Panc1 (cell line): ENCODE data around the gene ETV2. TPM values are rescaled to one million over a fixed set of nuclear protein-coding genes. Genes with fewer than 3 reads are reported as not detected.

Experiments used
- ATAC-seq: fragments of 200-7000 bp; cut with Tn5 transposase; 2 replicates; pipeline ENCODE4 v1.9.1; 2020; ENCODE audit warnings: mild to moderate bottlenecking, moderate library complexity
- BruUV-seq: library from RNA; stranded (reverse); fragments of 400-500 nt; replicated peaks from 2 replicates; lab custom pipeline; 2021; lab: Mats Ljungman, UMichigan
- CTCF ChIA-PET: fragments of 300-600 bp; sonication (Branson Sonifier 250); formaldehyde crosslinking; loops from one replicate; lab custom pipeline; 2022; ENCODE audit warnings: antibody characterized with exemption; lab: Charles Lee
- POLR2A ChIA-PET: fragments of 300-600 bp; sonication (Branson Sonifier 250); formaldehyde crosslinking; loops from one replicate; lab custom pipeline; 2022; ENCODE audit warnings: antibody characterized with exemption; lab: Charles Lee
- DNase-seq: peaks from one replicate; pipeline ENCODE4 v3.0.0-alpha.2; 2010; ENCODE audit warnings: low read depth, low spot score
- H3K27ac ChIP-seq: 2 replicates; pipeline ENCODE4 v1.5.1; 2011; ENCODE audit warnings: mild to moderate bottlenecking, low read length, inconsistent platforms
- H3K27me3 ChIP-seq: fragments of 200-500 bp; sonication (Bioruptor generic); 2 replicates; pipeline ENCODE4 v1.6.0; 2014; ENCODE audit warnings: low read length, inconsistent platforms; ENCODE audit not compliant: control insufficient read depth, insufficient read depth
- H3K36me3 ChIP-seq: fragments of 200-500 bp; sonication (Bioruptor generic); 2 replicates; pipeline ENCODE4 v1.5.1; 2014; ENCODE audit warnings: inconsistent platforms, mild to moderate bottlenecking, low read length, moderate library complexity; ENCODE audit not compliant: control insufficient read depth, insufficient read depth
- H3K4me1 ChIP-seq: 2 replicates; pipeline ENCODE4 v1.5.1; 2011; ENCODE audit warnings: inconsistent platforms, mild to moderate bottlenecking, low read length, moderate library complexity; ENCODE audit not compliant: control insufficient read depth, insufficient read depth
- H3K4me3 ChIP-seq, 2 experiments: 2 replicates each; pipeline ENCODE4 v1.5.1; 2011 to 2012; ENCODE audit warnings: low read depth in 2 of 2, low read length in 2 of 2, mild to moderate bottlenecking in 2 of 2, inconsistent platforms in 1 of 2, moderate library complexity in 1 of 2
- H3K9me3 ChIP-seq: fragments of 200-500 bp; sonication (Bioruptor generic); 2 replicates; pipeline ENCODE4 v1.5.1; 2014; ENCODE audit warnings: low read depth, mild to moderate bottlenecking, inconsistent platforms, low read length, moderate library complexity; ENCODE audit not compliant: control insufficient read depth, insufficient read depth
- CTCF ChIP-seq: fragments of 450-650 bp; IDR thresholded peaks from 2 replicates; pipeline ENCODE4 v1.5.1; 2017; ENCODE audit warnings: mild to moderate bottlenecking
- POLR2AphosphoS5 ChIP-seq: IDR thresholded peaks from 2 replicates; pipeline ENCODE4 v1.6.1; 2012; ENCODE audit warnings: mild to moderate bottlenecking, low read depth, low read length, moderate library complexity
- REST ChIP-seq, 2 experiments: IDR thresholded peaks; 2 replicates each; pipeline ENCODE4 v1.6.1; 2011 to 2012; ENCODE audit warnings: low read depth in 2 of 2, control low read depth in 1 of 2, low read length in 1 of 2, mild to moderate bottlenecking in 1 of 2, moderate library complexity in 1 of 2; ENCODE audit not compliant: insufficient read depth in 1 of 2
- SIN3A ChIP-seq: IDR thresholded peaks from 2 replicates; pipeline ENCODE4 v1.6.1; 2012; ENCODE audit warnings: low read depth, mild to moderate bottlenecking, low read length, moderate library complexity, borderline replicate concordance; ENCODE audit not compliant: insufficient read depth
- TCF7L2 ChIP-seq: IDR thresholded peaks from 2 replicates; pipeline ENCODE4 v1.6.1; 2011; ENCODE audit warnings: mild to moderate bottlenecking, low read depth, low read length, inconsistent platforms
- in situ Hi-C: cut with HindIII; loops from 2 replicates; pipeline ENCODE4 v1.10.0; 2016; ENCODE audit warnings: low sequenced_read_pairs, low pct_unique_long_range_greater_than_20kb
- intact Hi-C: fragments of 100-400 bp; cut with micrococcal nuclease; formaldehyde crosslinking; loops from one replicate; pipeline ENCODE4 v1.10.0; 2022; ENCODE audit not compliant: unreplicated experiment
- total RNA-seq: library from RNA; stranded (reverse); gene quantifications from one replicate; pipeline ENCODE4 v1.2.1, GENCODE V29; 2021; ENCODE audit not compliant: unreplicated experiment

The ETV2 gene
- total RNA-seq, 1 experiment from 2014 or later, result 2.8 TPM

GRCh38 chr19:35692010-35692409 is 50.5 kb downstream of the ETV2 start:
- Histone ChIP-seq H3K9me3 (no peaks in the 10 kb centered on the region), H3K27me3 (no peaks in the 10 kb centered on the region), H3K4me3 (no peak overlapping the region), H3K4me1 (no peaks in the 10 kb centered on the region), H3K27ac (no peak overlapping the region), H3K36me3 (no peaks in the 10 kb centered on the region)
- no peak for TF ChIP-seq CTCF
- no peak for TF ChIP-seq SIN3A
- TF ChIP-seq TCF7L2, result no peak
- no peak for TF ChIP-seq REST (IDR thresholded peaks at IDR 0.05; ENCODE audit: insufficient read depth in 1 of 2, low read depth in 2 of 2, low read length in 1 of 2)
- TF ChIP-seq POLR2AphosphoS5, result no peak
- no peak for ATAC-seq
- in situ Hi-C loops, result no loop called here
- CTCF ChIA-PET, result interaction anchor here (0.8 to 1.2 kb wide), 2 partner anchors 10 to 18 kb away, joined by 3 to 6 read pairs; no protein-coding TSS in a partner anchor
- no peak for DNase-seq
- intact Hi-C loops, result no loop called here
- BruUV-seq, result no TSS peak
- POLR2A ChIA-PET, result no interaction called here

GRCh38 chr19:35693422-35693821 is 51.9 kb downstream of the ETV2 start:
- POLR2A ChIA-PET, result no interaction called here
- ATAC-seq (peak; percentile 48), DNase-seq (no peak)
- BruUV-seq, result no TSS peak
- H3K9me3 ChIP-seq, result no peaks in the 10 kb centered on the region
- CTCF ChIA-PET, result interaction anchor here (0.8 to 1.2 kb wide), 2 partner anchors 9 to 318 kb away, joined by 3 read pairs; no protein-coding TSS in a partner anchor
- no peak overlapping the region for H3K27ac ChIP-seq
- H3K27me3 ChIP-seq, result no peaks in the 10 kb centered on the region
- no peak overlapping the region for H3K4me3 ChIP-seq
- no peaks in the 10 kb centered on the region for H3K4me1 ChIP-seq
- in situ Hi-C loops, result no loop called here
- H3K36me3 ChIP-seq, result no peaks in the 10 kb centered on the region
- intact Hi-C loops, result no loop called here
- TF ChIP-seq SIN3A (no peak), POLR2AphosphoS5 (no peak), CTCF (no peak), REST (IDR thresholded peaks at IDR 0.05; ENCODE audit: insufficient read depth in 1 of 2, low read depth in 2 of 2, low read length in 1 of 2) (no peak), TCF7L2 (no peak)
